Ecto neural progenitor cell (in vitro differentiated cells): Measurements from ENCODE around the gene MAPK14.

ENCODE experiments used
- DNase-seq: peaks from one replicate; pipeline ENCODE4 v3.0.0-alpha.2; 2018; ENCODE audit warnings: low spot score

MAPK14 gene

DNA sequence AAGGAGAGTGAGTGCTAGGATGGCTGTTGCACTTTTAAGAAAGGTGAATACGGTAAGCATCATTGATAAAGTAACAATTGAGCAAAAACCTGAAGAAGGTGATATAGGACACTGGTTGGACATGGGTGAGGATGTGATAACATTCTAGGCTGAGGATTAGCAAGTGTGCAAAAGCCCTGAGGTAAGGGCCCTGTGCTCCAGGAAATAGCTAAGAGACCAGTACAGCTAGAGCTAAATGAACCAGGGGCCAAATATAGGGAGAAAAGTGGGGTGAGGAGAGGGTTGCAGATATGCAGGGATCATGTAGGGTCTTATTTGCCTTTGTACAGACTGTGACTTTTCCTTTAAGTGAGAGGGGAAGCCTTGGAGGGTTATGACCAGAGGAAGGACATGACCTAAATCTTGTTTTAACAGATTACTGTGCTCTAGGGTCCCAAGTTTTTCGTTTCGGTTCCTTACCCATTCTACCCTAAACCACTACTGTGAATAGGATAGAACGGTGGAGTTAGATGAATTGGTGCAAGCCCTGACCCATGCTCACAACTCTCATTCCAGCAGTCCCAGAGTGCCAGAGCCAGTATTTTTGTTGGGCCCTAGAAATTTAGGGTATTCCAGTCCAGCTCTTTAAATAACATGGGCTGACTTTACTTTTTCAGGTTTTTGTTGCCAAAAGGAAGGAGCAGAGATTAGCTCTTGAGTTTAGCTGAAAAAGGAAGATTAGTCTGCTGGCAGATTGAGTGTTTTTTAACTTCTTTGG is 10.7 kb downstream of the MAPK14 start:
- DNase-seq = no peak

DNA sequence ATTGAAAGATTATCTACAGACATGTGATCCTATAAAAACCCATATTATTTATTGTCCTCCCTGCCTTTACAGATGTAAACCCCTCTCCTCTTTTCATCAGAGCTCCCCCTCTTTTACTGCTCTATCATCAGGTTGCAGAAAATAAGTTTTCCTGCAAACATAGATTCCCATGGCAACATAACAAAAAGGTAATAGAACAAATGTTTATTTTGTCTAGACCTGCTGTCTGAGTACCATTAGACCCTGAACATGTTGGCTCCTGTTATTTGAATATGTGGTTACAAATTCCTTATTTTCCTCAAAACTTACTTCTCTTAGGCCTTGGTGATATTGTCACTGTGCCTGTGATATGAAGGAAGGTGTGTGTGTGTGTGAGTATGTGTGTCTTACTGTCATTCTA is 11.5 kb downstream of the MAPK14 start:
- no peak for DNase-seq

DNA sequence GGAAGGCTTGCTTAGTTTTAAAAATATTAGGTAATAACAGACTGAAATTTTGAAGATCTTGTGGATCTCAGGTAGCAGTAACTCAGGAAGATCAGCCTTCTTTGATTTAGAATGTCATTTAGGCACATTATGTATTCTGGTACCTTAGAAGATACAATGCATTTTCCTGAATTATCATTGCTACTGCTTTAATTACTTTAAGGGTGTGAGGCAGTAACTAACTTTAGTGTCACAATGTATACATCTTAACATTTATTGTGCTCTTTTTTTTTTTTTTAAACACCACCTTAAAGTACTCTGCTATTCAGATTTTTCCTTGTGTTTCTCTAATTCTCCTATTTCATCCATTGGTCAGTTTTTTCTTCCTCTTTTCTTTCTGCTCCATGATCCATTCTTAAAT is 13.3 kb downstream of the MAPK14 start:
- no peak for DNase-seq

DNA sequence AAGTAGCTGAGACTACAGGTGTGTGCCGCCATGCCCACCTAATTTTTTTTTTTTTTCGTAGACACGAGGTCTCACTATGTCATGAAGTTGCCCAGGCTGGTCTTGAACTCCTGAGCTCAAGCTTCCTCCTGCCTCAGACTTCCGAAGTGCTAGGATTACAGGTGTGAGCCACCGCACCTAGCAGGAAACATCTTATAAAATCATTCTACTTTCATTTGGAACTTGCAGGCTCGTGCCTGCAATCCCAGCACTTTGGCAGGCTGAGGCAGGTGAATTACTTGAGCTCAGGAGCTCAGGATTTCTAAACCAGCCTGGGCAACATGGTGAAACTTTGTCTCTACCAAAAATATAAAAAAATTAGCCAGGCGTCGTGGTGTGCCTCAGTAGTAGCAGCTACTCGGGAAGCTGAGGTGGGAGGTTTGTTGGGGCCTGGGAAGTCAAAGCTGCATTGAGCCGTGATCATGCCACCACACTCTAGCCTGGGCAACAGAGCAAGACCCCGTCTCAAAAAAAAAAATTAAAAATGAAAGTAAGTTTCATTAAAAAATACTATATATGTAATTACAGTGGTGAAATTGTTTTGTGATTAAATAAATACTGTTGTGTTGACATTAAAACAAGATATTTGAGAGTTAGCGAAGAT is 15.1 kb downstream of the MAPK14 start:
- DNase-seq = no peak

DNA sequence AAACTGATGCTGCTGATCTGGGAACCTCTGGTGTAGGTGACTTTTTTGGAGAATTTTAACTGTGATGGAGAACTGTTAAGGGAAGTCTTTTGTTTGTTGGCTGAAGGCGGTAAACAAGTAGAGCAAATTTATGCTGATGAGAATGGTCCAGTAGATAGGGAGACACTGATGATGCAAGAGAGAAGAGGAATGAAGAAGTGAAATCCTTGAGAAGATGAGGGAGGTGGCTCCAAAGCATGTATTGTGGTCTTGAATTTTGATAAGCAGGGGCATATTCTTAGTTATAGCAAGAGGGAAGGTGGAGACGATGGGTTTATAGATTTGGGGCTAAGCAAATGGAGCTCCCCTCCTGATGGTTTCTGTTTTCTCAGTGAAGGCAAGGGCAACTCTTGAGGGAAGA is 22.0 kb downstream of the MAPK14 start:
- DNase-seq = no peak

DNA sequence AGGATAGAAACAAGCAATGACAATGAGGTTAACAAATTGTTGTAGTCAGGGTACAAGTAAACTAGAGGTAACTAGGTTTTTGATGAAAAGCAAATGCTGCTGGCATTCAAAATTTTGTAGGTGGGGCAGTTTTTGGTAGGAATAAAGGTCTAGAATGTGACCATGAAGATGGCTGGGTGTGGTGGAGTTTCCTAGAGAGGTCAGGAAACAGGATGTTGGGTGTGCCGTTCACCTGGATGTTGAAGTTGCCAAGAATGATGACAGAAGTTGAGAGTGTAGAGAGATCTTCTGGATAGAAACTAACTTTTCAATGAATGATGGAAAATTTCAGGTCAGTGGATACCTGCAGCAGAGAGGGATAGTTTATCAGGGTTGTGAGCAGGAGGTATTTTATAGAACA is 22.7 kb downstream of the MAPK14 start:
- DNase-seq = no peak

DNA sequence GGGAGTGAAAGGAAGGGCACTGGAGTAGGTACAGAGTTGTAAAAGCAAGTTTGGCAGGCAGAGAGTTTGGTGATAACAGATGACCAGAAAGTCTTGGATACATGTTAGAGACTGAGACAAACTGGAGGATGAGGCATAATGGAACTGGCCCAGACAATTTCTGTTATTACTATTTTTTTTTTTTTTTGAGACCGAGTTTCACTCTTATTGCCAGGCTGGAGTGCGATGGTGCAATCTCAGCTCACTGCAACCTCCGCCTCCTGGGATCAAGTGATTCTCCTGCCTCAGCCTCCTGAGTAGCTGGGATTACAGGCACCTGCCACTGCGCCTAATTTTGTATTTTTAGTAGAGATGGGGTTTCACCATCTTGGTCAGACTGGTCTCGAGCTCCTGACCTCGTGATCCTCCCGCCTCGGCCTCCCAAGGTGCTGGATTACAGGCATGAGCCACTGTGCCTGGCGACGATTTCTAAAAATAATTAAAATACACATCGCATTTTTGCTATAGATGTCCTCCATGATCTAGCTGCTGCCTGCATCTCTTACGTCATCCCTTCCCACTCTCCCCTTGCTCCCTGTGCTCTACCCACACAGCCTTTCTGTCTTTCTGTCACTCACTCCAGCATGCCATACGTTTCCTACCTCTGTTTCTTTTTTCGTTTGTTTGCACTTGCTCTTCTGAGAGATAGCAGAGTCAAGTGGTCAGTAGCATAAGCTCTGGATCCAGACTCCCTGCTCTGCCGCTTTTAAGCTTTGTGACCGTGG is 23.5 kb downstream of the MAPK14 start:
- DNase-seq = no peak

DNA sequence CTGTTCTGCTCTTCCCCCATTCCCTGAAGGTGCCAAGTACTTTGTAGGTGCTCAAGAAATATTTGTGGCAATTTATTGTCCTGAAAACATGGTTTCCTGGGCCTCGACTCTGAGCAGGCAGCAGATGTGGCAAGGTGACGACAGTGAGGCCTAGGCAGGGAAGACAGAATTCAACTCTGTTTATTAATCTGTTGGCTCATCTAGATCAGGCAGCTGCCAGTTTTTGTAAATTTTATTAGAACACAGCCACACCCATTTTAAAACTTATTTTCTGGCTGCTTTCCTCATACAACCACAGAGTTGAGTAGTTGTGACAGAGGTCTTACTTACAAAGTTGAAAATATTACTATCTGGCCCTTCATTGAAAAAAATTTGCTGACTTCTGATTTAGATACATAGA is 24.5 kb downstream of the MAPK14 start:
- DNase-seq = no peak

DNA sequence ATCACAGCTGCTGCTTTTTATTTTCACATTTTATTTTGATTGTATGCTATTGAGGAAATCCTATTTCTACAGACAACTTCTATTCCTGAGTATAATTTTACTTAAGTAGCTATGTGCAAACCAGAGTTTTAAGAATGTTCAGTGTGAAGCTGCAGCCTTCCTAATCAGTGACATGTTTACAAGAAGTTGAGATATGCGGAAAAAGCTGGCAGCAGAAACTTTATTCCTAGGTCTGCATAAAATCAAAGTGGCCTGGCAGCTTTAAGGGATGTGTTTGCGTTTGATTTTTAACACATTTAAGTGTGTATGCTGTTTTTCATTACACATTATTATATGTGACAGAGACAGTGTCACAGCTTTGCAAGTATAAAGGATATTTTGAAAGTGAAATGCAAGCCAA is 26.3 kb downstream of the MAPK14 start:
- no peak for DNase-seq

DNA sequence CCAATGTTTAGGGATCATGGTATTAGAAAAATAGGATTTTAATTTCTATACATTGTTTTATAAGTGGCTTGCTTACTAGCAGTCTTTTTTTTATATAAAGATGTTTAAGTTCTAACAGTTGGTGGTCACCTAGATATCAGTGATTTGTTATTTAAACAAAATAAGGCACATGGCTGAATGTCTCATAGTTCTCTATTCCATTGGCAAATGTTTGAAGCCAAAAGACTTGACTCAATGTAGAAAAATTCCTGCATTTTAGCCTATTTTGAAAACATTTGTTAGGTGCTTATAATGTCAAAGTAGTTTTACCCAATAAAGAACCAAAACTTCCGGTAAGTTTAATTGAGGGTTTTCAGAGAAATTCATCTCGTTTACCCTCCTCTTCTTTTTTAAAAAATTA is 26.8 kb downstream of the MAPK14 start:
- no peak for DNase-seq

DNA sequence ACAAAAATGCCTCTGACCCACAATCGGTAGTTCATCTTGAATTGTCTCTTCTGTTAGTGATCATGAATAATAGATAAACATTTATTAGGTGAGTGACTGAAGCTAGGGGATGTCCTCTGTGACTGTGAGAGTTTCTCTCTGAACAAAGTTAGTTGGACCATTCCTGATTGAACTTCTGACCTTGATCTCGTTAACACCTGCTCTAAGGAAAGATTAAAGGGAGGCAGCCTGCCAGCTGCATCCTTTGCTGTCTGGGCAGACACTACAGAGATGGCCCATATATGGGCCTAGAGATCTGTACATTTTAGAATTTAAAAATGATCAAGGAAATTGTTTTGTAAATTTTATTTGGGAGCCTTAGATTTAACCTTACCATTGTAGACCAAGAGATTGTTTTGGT is 27.3 kb downstream of the MAPK14 start:
- DNase-seq = no peak

DNA sequence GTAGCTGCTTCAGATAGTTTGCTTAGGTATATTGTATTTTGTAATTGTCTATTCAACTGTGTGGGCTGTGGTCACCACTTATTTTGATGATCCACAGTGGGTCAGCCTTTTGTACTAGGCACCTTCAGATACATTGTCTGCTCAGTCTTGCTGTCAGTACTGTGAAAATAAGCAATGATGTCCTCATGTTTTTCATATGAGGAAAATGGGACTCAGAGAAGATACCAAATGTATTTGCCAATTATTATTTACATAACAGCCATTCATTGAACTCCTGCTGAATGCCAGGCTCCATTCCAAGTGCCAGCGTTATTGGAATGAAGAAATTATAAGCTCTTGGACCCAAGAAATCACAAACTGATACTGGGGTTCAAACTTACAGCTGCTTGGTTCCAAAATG is 28.6 kb downstream of the MAPK14 start:
- DNase-seq = no peak

DNA sequence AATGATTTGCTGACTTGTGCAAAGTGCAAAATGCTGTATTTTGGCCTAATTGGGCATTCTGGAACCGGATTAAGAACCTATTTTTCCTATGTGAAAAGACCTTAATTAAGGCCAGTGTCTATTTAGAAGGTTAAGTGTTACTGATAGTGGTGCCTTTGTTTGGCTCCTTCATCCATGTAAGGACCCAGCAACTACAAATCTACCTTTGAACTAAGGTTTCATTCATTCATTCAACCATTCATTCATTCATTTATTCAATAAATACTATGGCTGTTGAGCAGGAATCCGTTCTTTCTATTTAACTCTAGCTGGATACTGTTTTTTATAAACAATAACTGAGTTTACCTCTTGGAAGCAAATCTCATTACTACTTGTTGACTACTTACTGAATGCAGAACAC is 33.6 kb downstream of the MAPK14 start:
- DNase-seq = no peak

DNA sequence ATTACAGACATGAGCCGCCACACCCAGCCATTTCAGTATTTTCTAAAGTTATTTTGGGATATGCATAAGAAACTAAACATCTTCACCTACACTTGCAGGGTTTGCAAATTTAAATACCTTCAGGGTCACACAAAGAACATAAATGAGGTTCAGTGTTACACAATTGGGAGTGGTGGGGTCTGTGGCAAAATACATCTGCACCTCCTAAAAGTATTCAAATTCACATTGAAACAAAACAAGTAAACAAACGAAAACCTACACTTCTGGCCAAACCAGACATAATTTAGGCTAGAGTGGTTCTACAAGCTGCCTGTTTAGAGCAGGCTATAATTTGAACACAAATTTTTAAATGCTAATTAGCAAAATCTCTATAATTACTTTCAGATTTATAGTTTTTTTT is 34.6 kb downstream of the MAPK14 start:
- no peak for DNase-seq

DNA sequence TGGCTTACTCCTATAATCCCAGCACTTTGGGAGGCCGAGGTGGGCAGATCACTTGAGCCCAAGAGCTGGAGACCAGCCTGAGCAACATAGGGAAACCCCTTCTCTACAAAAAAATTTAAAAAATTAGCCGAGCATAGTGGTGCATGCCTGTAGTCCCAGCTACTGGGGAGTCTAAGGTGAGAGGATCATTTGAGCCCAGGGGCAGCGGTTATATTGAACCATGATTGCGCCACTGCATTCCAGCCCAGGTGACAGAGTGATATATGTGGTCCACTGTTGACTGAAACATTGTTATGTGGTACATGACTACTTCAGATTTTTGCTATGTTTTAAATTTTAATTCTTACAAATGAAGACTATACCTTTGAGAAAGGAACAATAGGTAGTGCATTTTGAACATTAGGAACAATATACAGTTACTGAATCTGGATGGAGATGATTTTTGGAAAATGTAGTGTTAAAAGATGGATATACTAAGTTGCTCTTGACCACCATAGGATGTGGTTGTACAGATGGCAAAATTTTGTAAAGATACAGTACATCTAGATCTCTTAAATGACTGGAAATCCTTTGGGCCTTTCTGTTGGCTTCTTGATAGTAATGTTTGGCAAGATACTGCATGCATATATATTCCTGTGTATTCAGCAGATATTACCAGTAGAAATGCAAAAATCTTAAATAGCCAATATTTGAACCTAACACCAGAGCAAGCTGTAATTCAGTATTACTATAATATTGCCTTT is 35.9 kb downstream of the MAPK14 start:
- DNase-seq = no peak

DNA sequence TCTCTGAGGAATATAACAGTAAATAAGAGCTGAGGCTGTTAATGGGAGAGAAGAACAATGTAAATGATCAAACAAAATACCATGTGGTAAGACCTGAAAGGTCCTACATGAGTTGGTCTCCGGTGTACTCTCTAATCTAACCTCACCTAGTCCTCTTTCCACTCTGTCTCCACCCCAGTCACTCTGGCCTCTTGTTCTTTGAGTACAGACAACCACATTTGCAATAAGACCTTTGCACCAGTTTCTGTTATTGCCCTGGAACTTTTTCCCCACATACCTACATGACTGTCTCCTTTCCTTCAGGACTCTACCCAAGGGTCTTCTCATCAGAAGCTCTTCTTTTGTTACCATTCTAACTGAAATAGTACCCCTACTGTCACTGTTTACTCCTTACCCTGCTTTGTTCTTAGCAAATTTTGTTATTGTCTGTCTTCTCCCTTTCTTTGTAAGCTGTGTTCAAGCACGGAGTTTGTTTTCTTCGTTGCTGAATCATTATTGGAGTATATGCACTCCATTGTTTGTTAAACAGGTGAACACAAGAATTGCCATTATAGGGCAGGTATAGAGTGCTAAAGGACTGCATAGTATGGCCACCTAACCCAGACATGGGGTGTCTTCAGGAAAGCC is 37.3 kb downstream of the MAPK14 start:
- DNase-seq = no peak

DNA sequence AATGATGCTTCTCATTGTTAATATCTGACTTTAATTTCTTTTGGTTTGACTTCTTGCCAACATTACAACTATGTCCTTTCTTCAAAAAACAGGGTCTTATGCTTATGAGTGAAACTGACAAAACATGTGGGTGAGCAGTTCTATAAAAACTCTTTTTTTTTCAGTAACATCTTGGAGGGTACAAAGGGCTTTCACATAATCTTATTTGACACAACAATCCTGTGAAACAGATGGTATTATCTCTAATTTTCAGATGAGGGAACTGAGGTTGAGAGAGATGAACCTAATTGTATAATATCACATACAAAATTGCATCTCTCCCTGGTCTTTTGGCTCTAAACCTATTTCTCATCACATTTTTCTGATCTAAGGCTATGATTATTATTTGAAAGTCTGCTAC is 38.3 kb downstream of the MAPK14 start:
- DNase-seq = no peak

DNA sequence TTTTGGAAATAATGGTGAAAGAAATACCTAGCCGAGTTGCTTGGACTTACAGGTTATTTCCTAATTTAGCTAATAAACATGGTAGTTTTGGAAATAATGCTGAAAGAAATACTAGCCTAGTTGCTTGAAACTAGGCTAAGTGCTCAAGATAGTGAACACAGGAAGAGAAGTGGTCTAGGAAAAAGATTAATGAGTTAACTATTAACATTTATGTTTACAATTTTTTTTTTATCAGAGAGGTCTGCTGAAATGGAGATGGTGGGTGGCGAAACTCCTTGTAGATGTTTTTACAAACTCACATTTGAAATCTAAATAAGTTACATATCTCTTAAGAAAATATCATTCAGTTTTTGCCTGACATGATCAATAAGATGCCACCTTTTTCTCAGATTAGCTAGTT is 39.2 kb downstream of the MAPK14 start:
- DNase-seq = no peak

DNA sequence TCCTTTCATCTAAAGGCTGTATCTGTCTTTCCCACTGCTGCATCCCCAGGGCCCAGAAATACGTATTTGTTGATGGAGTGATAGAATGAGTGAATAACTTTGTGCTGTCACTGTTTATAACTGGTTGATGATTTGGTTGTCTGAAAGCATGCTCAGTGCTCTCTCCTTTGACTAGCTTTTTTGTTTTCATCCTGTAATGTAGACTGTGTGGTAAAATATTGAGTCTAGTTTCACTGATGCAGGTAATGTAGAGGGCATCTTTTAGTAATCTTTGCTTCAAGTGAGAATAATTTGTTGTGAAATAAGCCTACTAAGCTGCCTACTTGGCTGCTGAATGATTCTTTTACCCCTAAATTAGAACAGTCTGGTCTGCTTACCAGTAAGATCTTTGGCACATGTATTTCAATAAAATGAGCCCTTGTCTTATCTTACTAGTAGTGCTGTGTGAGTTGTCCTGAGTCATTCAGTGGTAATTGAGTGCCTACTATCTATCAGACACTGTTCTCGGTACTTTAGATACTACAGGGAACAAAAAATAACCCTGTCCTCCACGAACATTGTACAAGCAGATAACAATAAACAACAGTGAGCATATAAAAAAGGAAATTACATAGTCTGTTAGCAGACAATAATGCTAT is 39.9 kb downstream of the MAPK14 start:
- DNase-seq = no peak

DNA sequence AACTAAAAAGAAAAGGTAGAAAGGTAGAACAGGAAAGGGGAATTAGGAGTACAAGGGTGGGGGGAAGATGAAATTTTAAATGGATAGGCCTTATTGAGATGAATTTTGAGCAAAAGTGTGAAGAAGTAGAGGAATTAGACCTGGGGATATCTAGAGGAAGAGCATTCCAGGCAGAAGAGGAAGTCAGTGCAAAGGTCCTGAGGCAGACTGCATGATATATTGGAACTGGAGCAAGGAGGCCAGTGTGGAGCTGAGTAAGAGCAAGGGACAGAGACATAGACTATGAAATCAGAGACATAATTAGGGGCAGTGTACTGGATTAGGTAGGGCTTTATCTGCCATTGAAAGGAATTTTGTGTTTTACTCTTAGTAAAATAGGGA is 40.4 kb downstream of the MAPK14 start:
- DNase-seq = no peak

DNA sequence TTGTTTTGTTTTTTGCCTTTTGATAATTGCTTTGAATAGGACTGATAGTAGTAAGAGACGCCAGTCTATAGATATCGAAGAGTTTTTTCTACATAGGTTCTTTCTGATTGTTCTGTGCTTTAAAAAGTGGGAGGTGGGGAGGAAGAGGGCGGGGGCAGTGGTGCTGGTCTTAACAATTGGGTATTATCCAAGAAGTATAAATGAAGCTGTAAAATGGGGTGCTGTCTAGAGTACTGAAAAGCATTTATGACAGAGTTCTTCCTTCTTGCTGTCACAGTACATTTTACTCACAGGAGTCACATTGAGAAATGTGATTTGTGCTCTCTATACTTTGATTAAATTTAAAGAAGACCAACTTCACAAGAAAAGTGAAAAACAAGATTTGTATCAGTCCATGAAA is 41.0 kb downstream of the MAPK14 start:
- DNase-seq = no peak

DNA sequence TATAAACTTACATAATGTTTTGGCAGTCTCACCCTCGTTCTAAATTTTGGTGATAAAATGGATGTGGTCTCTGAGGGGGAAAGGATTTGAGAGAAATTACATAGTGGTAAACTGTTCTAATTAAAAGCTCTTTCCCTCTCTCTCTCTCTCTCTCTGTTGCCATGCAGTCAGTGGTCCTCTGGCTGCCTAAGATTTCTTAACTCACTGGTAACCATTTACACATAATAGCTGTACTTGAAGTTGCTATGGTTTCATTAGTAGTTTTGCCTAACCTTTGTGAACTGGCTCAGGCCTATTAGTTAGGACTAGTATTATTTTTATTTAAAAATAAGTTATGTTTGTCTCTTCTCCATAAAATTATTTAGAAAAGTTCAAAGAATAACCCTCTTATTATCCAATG is 42.0 kb downstream of the MAPK14 start:
- no peak for DNase-seq
